Activated naive CD8-positive, alpha-beta T cell treated with anti-CD3 and anti-CD28 coated beads, Interleukin-2, amount 10 ng/mL, durations not matched to agents 7 days and 5 days (primary cell): ENCODE measurements around the gene ALPP. TPM values are rescaled to one million over a fixed set of nuclear protein-coding genes. Genes with fewer than 3 reads are reported as not detected.
A peak's percentile ranks its signal among the peaks of the same experiment; 100 is the strongest.
"Not testable (repeated sequence)": the region's sequence is repeated elsewhere in the genome, so short reads cannot be mapped to it uniquely, and the experiment has no call there.

Experiments used
- ATAC-seq: fragments of 150-1000 bp; cut with Tn5 transposase; one replicate; pipeline ENCODE4 v1.10.0; 2021; ENCODE audit warnings: low read depth, moderate library complexity
- POLR2A ChIA-PET: fragments of 350-600 bp; sonication (Branson Sonifier 250); formaldehyde crosslinking; loops from one replicate; lab custom pipeline; 2021; ENCODE audit warnings: antibody characterized with exemption; lab: Charles Lee
- DNase-seq: peaks from one replicate; pipeline ENCODE4 v3.0.0; 2021
- H3K27ac Mint-ChIP-seq: one replicate; pipeline ENCODE4 v1.8.0; 2022; ENCODE audit warnings: mild to moderate bottlenecking, mixed read lengths
- H3K27me3 Mint-ChIP-seq: one replicate; pipeline ENCODE4 v1.8.0; 2022; ENCODE audit warnings: mild to moderate bottlenecking, moderate library complexity, mixed read lengths
- H3K36me3 Mint-ChIP-seq: one replicate; pipeline ENCODE4 v1.8.0; 2021; ENCODE audit warnings: mild to moderate bottlenecking, mixed read lengths
- H3K4me1 Mint-ChIP-seq: one replicate; pipeline ENCODE4 v1.8.0; 2021; ENCODE audit warnings: mixed read lengths
- H3K4me3 Mint-ChIP-seq: one replicate; pipeline ENCODE4 v1.8.0; 2022; ENCODE audit warnings: mild to moderate bottlenecking, moderate library complexity, mixed read lengths
- H3K9me3 Mint-ChIP-seq: one replicate; pipeline ENCODE4 v1.8.0; 2021; ENCODE audit warnings: mixed read lengths
- total RNA-seq, 2 experiments: library from RNA; stranded (reverse); gene quantifications; one replicate each; pipeline ENCODE4 v1.2.3, GENCODE V29; 2021

The ALPP gene
- total RNA-seq, 2 experiments from 2014 or later, result not detected

GRCh38 chr2:232363064-232363783 is 15.3 kb upstream of the ALPP start:
- peak overlapping the region; percentile 98 for H3K27ac Mint-ChIP-seq
- H3K36me3 Mint-ChIP-seq, H3K9me3 Mint-ChIP-seq, H3K27me3 Mint-ChIP-seq, POLR2A ChIA-PET, ATAC-seq, DNase-seq: not testable (repeated sequence)
- H3K4me3 Mint-ChIP-seq, result peak overlapping the region; percentile 88
- peaks cover 19% of the 10 kb centered on the region for H3K4me1 Mint-ChIP-seq

GRCh38 chr2:232363784-232364615 is 14.6 kb upstream of the ALPP start:
- Mint-ChIP-seq H3K4me1 (peaks cover 19% of the 10 kb centered on the region), H3K36me3 (no peaks in the 10 kb centered on the region), H3K27ac (peak overlapping the region; percentile 98), H3K9me3 (no peaks in the 10 kb centered on the region), H3K4me3 (peak overlapping the region; percentile 88), H3K27me3 (no peaks in the 10 kb centered on the region)
- POLR2A ChIA-PET, result interaction anchor here (0.6 to 1.1 kb wide), 3 partner anchors 48 to 437 kb away, joined by 3 to 5 read pairs (median 4); no protein-coding TSS in a partner anchor
- DNase-seq, result peak; percentile 72
- peak; percentile 76 for ATAC-seq

GRCh38 chr2:232364806-232365594 is 13.6 kb upstream of the ALPP start:
- H3K27me3 Mint-ChIP-seq, H3K36me3 Mint-ChIP-seq, H3K9me3 Mint-ChIP-seq, ATAC-seq, H3K4me3 Mint-ChIP-seq: not testable (repeated sequence)
- peak overlapping the region; percentile 70 for H3K27ac Mint-ChIP-seq
- POLR2A ChIA-PET, result interaction anchor here (0.6 to 1.1 kb wide), 3 partner anchors 49 to 438 kb away, joined by 3 to 5 read pairs (median 4); no protein-coding TSS in a partner anchor
- peak; percentile 30 for DNase-seq
- H3K4me1 Mint-ChIP-seq, result peaks cover 19% of the 10 kb centered on the region

GRCh38 chr2:232365621-232366321 is 12.8 kb upstream of the ALPP start:
- POLR2A ChIA-PET, result no interaction called here
- no peaks in the 10 kb centered on the region for H3K36me3 Mint-ChIP-seq
- DNase-seq (peak; percentile 57), ATAC-seq (peak; percentile 67)
- peaks cover 19% of the 10 kb centered on the region for H3K4me1 Mint-ChIP-seq
- no peak overlapping the region for H3K4me3 Mint-ChIP-seq
- H3K27ac Mint-ChIP-seq, result peak overlapping the region; percentile 34
- peaks cover 4% of the 10 kb centered on the region for H3K27me3 Mint-ChIP-seq
- H3K9me3 Mint-ChIP-seq, result no peaks in the 10 kb centered on the region

- DNase-seq, ATAC-seq, POLR2A ChIA-PET, H3K9me3 Mint-ChIP-seq, H3K4me3 Mint-ChIP-seq, H3K27me3 Mint-ChIP-seq, H3K36me3 Mint-ChIP-seq, H3K27ac Mint-ChIP-seq: not testable (repeated sequence)
- H3K4me1 Mint-ChIP-seq, result peaks cover 19% of the 10 kb centered on the region
These were observed 12.1 kb upstream of the ALPP start for GRCh38 chr2:232366461-232366860.

- Mint-ChIP-seq H3K4me1 (peaks cover 19% of the 10 kb centered on the region), H3K4me3 (no peak overlapping the region), H3K27ac (no peak overlapping the region), H3K27me3 (peaks cover 4% of the 10 kb centered on the region), H3K9me3 (no peaks in the 10 kb centered on the region), H3K36me3 (no peaks in the 10 kb centered on the region)
- ATAC-seq (no peak), DNase-seq (peak; percentile 20)
- POLR2A ChIA-PET, result no interaction called here
These were observed 11.5 kb upstream of the ALPP start for GRCh38 chr2:232367016-232367415.

GRCh38 chr2:232367591-232368233 is 10.8 kb upstream of the ALPP start:
- ATAC-seq, result no peak
- Mint-ChIP-seq H3K36me3 (no peaks in the 10 kb centered on the region), H3K4me3 (no peak overlapping the region), H3K9me3 (no peaks in the 10 kb centered on the region), H3K27ac (no peak overlapping the region), H3K27me3 (peaks cover 4% of the 10 kb centered on the region), H3K4me1 (peaks cover 15% of the 10 kb centered on the region)
- DNase-seq, result peak; percentile 27
- POLR2A ChIA-PET, result no interaction called here

- Mint-ChIP-seq H3K4me1 (peaks cover 12% of the 10 kb centered on the region), H3K27ac (no peak overlapping the region), H3K36me3 (no peaks in the 10 kb centered on the region), H3K27me3 (peaks cover 4% of the 10 kb centered on the region), H3K4me3 (no peak overlapping the region), H3K9me3 (no peaks in the 10 kb centered on the region)
- DNase-seq (no peak), ATAC-seq (no peak)
- POLR2A ChIA-PET, result no interaction called here
These were observed 10.2 kb upstream of the ALPP start for GRCh38 chr2:232368311-232368731.

GRCh38 chr2:232369126-232369951 is 9.2 kb upstream of the ALPP start:
- Mint-ChIP-seq H3K9me3 (no peaks in the 10 kb centered on the region), H3K4me3 (no peak overlapping the region), H3K27ac (no peak overlapping the region), H3K36me3 (no peaks in the 10 kb centered on the region), H3K27me3 (peaks cover 4% of the 10 kb centered on the region), H3K4me1 (peaks cover 6% of the 10 kb centered on the region)
- POLR2A ChIA-PET, result no interaction called here
- ATAC-seq (no peak), DNase-seq (peak; percentile 21)

GRCh38 chr2:232370007-232370406 is 8.5 kb upstream of the ALPP start:
- not testable (repeated sequence) for H3K4me1 Mint-ChIP-seq, ATAC-seq

GRCh38 chr2:232372231-232373208 is 6.0 kb upstream of the ALPP start:
- no peak for DNase-seq
- H3K36me3 Mint-ChIP-seq, result no peaks in the 10 kb centered on the region
- POLR2A ChIA-PET, result no interaction called here

More at GRCh38 chr2:232370007-232370406, 8.5 kb upstream of the ALPP start:
- H3K9me3 Mint-ChIP-seq, H3K36me3 Mint-ChIP-seq, POLR2A ChIA-PET, H3K4me3 Mint-ChIP-seq, H3K27ac Mint-ChIP-seq, H3K27me3 Mint-ChIP-seq, DNase-seq: not testable (repeated sequence)

More at GRCh38 chr2:232372231-232373208, 6.0 kb upstream of the ALPP start:
- no peak overlapping the region for H3K27ac Mint-ChIP-seq
- H3K9me3 Mint-ChIP-seq, result no peaks in the 10 kb centered on the region
- no peak overlapping the region for H3K4me3 Mint-ChIP-seq
- peaks cover 4% of the 10 kb centered on the region for H3K27me3 Mint-ChIP-seq
- H3K4me1 Mint-ChIP-seq, result no peaks in the 10 kb centered on the region
- ATAC-seq, result no peak
